ENCODE data around the gene ARMC5.

GRCh38 chr16:31439519-31439918 lies 19.8 kb upstream of the ARMC5 start:
- no peak for TF ChIP-seq EZH2 (IDR thresholded peaks at IDR 0.05; ENCODE audit: borderline replicate concordance, low read depth, low read length, poor library complexity, severe bottlenecking)
- no peak for TF ChIP-seq CTCF (conservative IDR thresholded peaks at IDR 0.05; ENCODE audit: low read depth, low read length)

Data from A673 (cell line).